GM12878 (cell line): ENCODE data around the gene CDH18. TPM values are rescaled to one million over a fixed set of nuclear protein-coding genes. Genes with fewer than 3 reads are reported as not detected.

Experiments
- ATAC-seq: fragments of 200-7000 bp; cut with Tn5 transposase; 3 replicates; pipeline ENCODE4 v1.9.1; 2020; ENCODE audit warnings: mild to moderate bottlenecking, moderate library complexity
- BruUV-seq: library from RNA; stranded (reverse); fragments of 400-500 nt; replicated peaks from 2 replicates; lab custom pipeline; 2021; lab: Mats Ljungman, UMichigan
- CTCF ChIA-PET: fragments of 300-600 bp; sonication (Branson Sonifier 250); formaldehyde crosslinking; extraction: SDS; loops from one replicate; lab custom pipeline; 2021; ENCODE audit warnings: inconsistent platforms; lab: Yijun Ruan, JAX
- POLR2A ChIA-PET: fragments of 350-600 bp; formaldehyde crosslinking; extraction: SDS; loops from one replicate; lab custom pipeline; 2021; ENCODE audit warnings: inconsistent platforms; lab: Charles Lee
- RAD21 ChIA-PET: fragments of 300-600 bp; sonication (Branson Sonifier 250); formaldehyde crosslinking; loops from one replicate; lab custom pipeline; 2023; ENCODE audit warnings: antibody characterized with exemption; ENCODE audit not compliant: unreplicated experiment; lab: Charles Lee
- SMC1A ChIA-PET: fragments of 300-600 bp; sonication (Branson Sonifier 250); formaldehyde crosslinking; loops from one replicate; lab custom pipeline; 2023; ENCODE audit not compliant: unreplicated experiment, uncharacterized antibody; lab: Charles Lee
- DNase-seq: peaks from one replicate; pipeline ENCODE4 v3.0.0-alpha.2; 2011; ENCODE audit warnings: low read depth, low spot score
- FAIRE-seq: peaks from 3 replicates; lab custom pipeline; 2011; peaks lifted over from hg19 to GRCh38; lab: Jason Lieb, UNC
- H2AFZ ChIP-seq: 2 replicates; pipeline ENCODE4 v1.6.0; 2011; ENCODE audit warnings: low read depth, low read length, control low read depth; ENCODE audit not compliant: control insufficient read depth
- H3K27ac ChIP-seq: 2 replicates; pipeline ENCODE4 v1.5.1; 2011; ENCODE audit warnings: control low read depth; ENCODE audit not compliant: control insufficient read depth, insufficient read depth
- H3K27me3 ChIP-seq, 2 experiments: replicated peaks in 1 of 2; 2 replicates each; pipeline versions ENCODE4 v1.6.0 to v1.6.1; 2011; ENCODE audit warnings: low read length in 1 of 2; ENCODE audit not compliant: control insufficient read depth in 2 of 2, insufficient read depth in 2 of 2
- H3K36me3 ChIP-seq, 2 experiments: 2 replicates each; pipeline ENCODE4 v1.5.1; 2011; ENCODE audit warnings: low read length in 1 of 2; ENCODE audit not compliant: control insufficient read depth in 2 of 2, insufficient read depth in 2 of 2
- H3K4me1 ChIP-seq: 2 replicates; pipeline ENCODE4 v1.6.1; 2011; ENCODE audit warnings: mild to moderate bottlenecking, low read length, moderate library complexity, mixed read lengths; ENCODE audit not compliant: control insufficient read depth, insufficient read depth
- H3K4me2 ChIP-seq: 2 replicates; pipeline ENCODE4 v1.6.0; 2011; ENCODE audit warnings: control low read depth; ENCODE audit not compliant: control insufficient read depth, insufficient read depth
- H3K4me3 ChIP-seq: fragments of 200-600 bp; sonication (generic); 2 replicates; pipeline ENCODE4 v1.5.1; 2016
- H3K79me2 ChIP-seq: 2 replicates; pipeline ENCODE4 v1.6.0; 2011; ENCODE audit warnings: low read length; ENCODE audit not compliant: control insufficient read depth, insufficient read depth
- H3K9ac ChIP-seq: 2 replicates; pipeline ENCODE4 v1.8.0; 2011; ENCODE audit warnings: low read length, control low read depth, mixed read lengths; ENCODE audit not compliant: control insufficient read depth, insufficient read depth
- H3K9me3 ChIP-seq: replicated peaks from 3 replicates; pipeline ENCODE4 v1.5.1; 2011; ENCODE audit warnings: mild to moderate bottlenecking, low read length; ENCODE audit not compliant: control insufficient read depth, insufficient read depth
- H4K20me1 ChIP-seq: 2 replicates; pipeline ENCODE4 v1.6.0; 2011; ENCODE audit not compliant: control insufficient read depth, insufficient read depth
- ASH2L ChIP-seq: fragments of 300-600, 200-600 bp; sonication (generic); IDR thresholded peaks from 2 replicates; pipeline ENCODE4 v1.6.1; 2017; ENCODE audit warnings: low read depth, mild to moderate bottlenecking, borderline replicate concordance
- JUNB ChIP-seq: IDR thresholded peaks from 2 replicates; pipeline ENCODE4 v1.6.1; 2016; ENCODE audit warnings: antibody characterized with exemption, mild to moderate bottlenecking
- KAT2A ChIP-seq: conservative IDR thresholded peaks from 2 replicates; pipeline ENCODE4 v1.6.1; 2011; ENCODE audit warnings: low read depth, low read length; ENCODE audit not compliant: control insufficient read depth
- NFXL1 ChIP-seq: fragments of 450-650 bp; IDR thresholded peaks from 2 replicates; pipeline ENCODE4 v1.6.1; 2017; ENCODE audit warnings: antibody characterized with exemption, mild to moderate bottlenecking, borderline replicate concordance
- PRDM15 ChIP-seq: fragments of 450-650 bp; formaldehyde crosslinking; IDR thresholded peaks from 2 replicates; pipeline ENCODE4 v1.4.0; 2020; ENCODE audit warnings: mild to moderate bottlenecking, moderate library complexity
- SIN3A ChIP-seq: IDR thresholded peaks from 2 replicates; pipeline ENCODE4 v1.6.1; 2012; ENCODE audit warnings: low read depth, low read length, improper control_type of control experiment
- YBX1 ChIP-seq: fragments of 450-650 bp; IDR thresholded peaks from 2 replicates; pipeline ENCODE4 v1.6.1; 2016; ENCODE audit warnings: antibody characterized with exemption
- WGBS: methylation state at CpG from one replicate; pipeline ENCODE4 v1.1.6; 2016; ENCODE audit warnings: low lambda C conversion rate; ENCODE audit not compliant: insufficient replicate concordance, insufficient coverage; ENCODE audit errors: missing lambda C conversion rate; 5-methylcytosine and 5-hydroxymethylcytosine counted together
- in situ Hi-C: fragments of 300-500 bp; cut with MboI; formaldehyde crosslinking; loops from 9 replicates; pipeline ENCODE4 v1.14.3; 2018; ENCODE audit warnings: mixed read lengths
- intact Hi-C: fragments of 100-400 bp; cut with micrococcal nuclease; formaldehyde crosslinking; loops from one replicate; pipeline ENCODE4 v1.14.2; 2022; ENCODE audit not compliant: unreplicated experiment
- polyA plus RNA-seq, 11 experiments: library from polyadenylated mRNA; depleted of rRNA in 4 of 11; unstranded in 6 of 11; stranded (reverse) in 5 of 11; fragments of >200 nt; fragmentation: Nextera tagmentation in 4 of 11; fragmentation: Illumina TruSeq in 1 of 11; extraction: Ambion mirVana in 4 of 11; extraction: Trizol in 1 of 11; gene quantifications; 1 replicate in 1 of 11; 2 replicates in 10 of 11; pipeline versions ENCODE4 v1.2.1 to v1.2.3, GENCODE V29; 2011 to 2016; ENCODE audit warnings: inconsistent platforms in 2 of 11, missing spikeins in 2 of 11, low read depth in 1 of 11
- total RNA-seq, 4 experiments: library from RNA; depleted of rRNA in 3 of 4; stranded (reverse); fragments of >200 nt in 3 of 4; fragmentation: Illumina TruSeq in 1 of 4; extraction: Trizol in 1 of 4; gene quantifications; 2 replicates each; pipeline versions ENCODE4 v1.2.1 to v1.2.3, GENCODE V29; 2013 to 2021

Gene CDH18
- total and polyA plus RNA-seq, 10 of the 15 experiments (the other 5 are each of a cell fraction or from before 2014, with no cell fraction given), result 0.41 TPM; not detected in 9

GRCh38 chr5:19547640-19548039, 440.4 kb downstream of the CDH18 start:
- BruUV-seq, result no TSS peak
- Histone ChIP-seq H2AFZ (no peak overlapping the region), H3K36me3 (no peaks in the 10 kb centered on the region), H3K9me3 (no peaks in the 10 kb centered on the region), H3K27ac (no peak overlapping the region), H3K4me3 (no peak overlapping the region), H4K20me1 (no peaks in the 10 kb centered on the region), H3K4me2 (no peak overlapping the region), H3K79me2 (no peaks in the 10 kb centered on the region), H3K27me3 (no peaks in the 10 kb centered on the region), H3K9ac (no peak overlapping the region), H3K4me1 (no peaks in the 10 kb centered on the region)
- SMC1A ChIA-PET, result no interaction called here
- 0% methylated on average over 3 of the region's 3 CpGs for WGBS
- no peak for ATAC-seq
- RAD21 ChIA-PET, result no interaction called here
- POLR2A ChIA-PET, result no interaction called here
- intact Hi-C loops, result no loop called here
- in situ Hi-C loops, result no loop called here
- no peak for DNase-seq
- CTCF ChIA-PET, result no interaction called here
- TF ChIP-seq ASH2L (no peak), SIN3A (no peak), JUNB (no peak), KAT2A (no peak), NFXL1 (no peak), PRDM15 (CRISPR knock-in tag) (no peak), YBX1 (no peak)
- no peak for FAIRE-seq
